Left ventricle myocardium inferior (tissue), 1 donor: ENCODE measurements around the gene IL34. TPM values are rescaled to one million over a fixed set of nuclear protein-coding genes. Genes with fewer than 3 reads are reported as not detected.

Experiments used
- DNase-seq: peaks from one replicate; pipeline ENCODE4 v3.0.0-alpha.2; 2020
- H3K27ac ChIP-seq: fragments of 200-600 bp; replicated peaks from 2 replicates; pipeline ENCODE4 v1.8.0; 2021
- H3K27me3 ChIP-seq: fragments of 200-600 bp; 2 replicates; pipeline ENCODE4 v1.8.0; 2021; ENCODE audit warnings: low read depth
- H3K36me3 ChIP-seq: fragments of 200-600 bp; 2 replicates; pipeline ENCODE4 v1.8.0; 2021
- H3K4me1 ChIP-seq: fragments of 200-600 bp; 2 replicates; pipeline ENCODE4 v1.8.0; 2021
- H3K4me3 ChIP-seq: fragments of 200-600 bp; 2 replicates; pipeline ENCODE4 v1.8.0; 2021; ENCODE audit warnings: mild to moderate bottlenecking, moderate library complexity
- H3K9me3 ChIP-seq: fragments of 200-600 bp; replicated peaks from 2 replicates; pipeline ENCODE4 v1.8.0; 2021
- CTCF ChIP-seq: fragments of 200-600 bp; IDR thresholded peaks from 2 replicates; pipeline ENCODE4 v1.8.0; 2021; ENCODE audit warnings: antibody characterized with exemption, mild to moderate bottlenecking, borderline replicate concordance
- intact Hi-C: fragments of 100-400 bp; cut with micrococcal nuclease; formaldehyde crosslinking; loops from one replicate; pipeline ENCODE4 v1.11.0; 2022
- total RNA-seq: library from RNA; stranded (reverse); fragmentation: NEBNext Ultra II Directional; extraction: Animal tissue kit (Norgen Biotek cat#: 25700); gene quantifications from one replicate; pipeline ENCODE4 v1.2.1, GENCODE V29; 2021
- donor health status: DM: no; HTN: yes; CAD: no; lungs with severe emphysema.

Gene IL34
- total RNA-seq, 1 donor from 2014 or later: 2.1 TPM

GRCh38 chr16:70685061-70685937 is 38.9 kb downstream of the IL34 start:
- intact Hi-C loops: loop anchor here (10.0 kb wide), 1 partner anchor 60 kb away; no protein-coding TSS in a partner anchor
- peak overlapping the region; percentile 93 for H3K27ac ChIP-seq
- DNase-seq: no peak
- H3K36me3 ChIP-seq: no peaks in the 10 kb centered on the region
- H3K4me1 ChIP-seq: peaks cover 96% of the 10 kb centered on the region
- H3K4me3 ChIP-seq: peak overlapping the region; percentile 87
- H3K9me3 ChIP-seq: no peaks in the 10 kb centered on the region
- no peak for TF ChIP-seq CTCF
- H3K27me3 ChIP-seq: no peaks in the 10 kb centered on the region

DNA sequence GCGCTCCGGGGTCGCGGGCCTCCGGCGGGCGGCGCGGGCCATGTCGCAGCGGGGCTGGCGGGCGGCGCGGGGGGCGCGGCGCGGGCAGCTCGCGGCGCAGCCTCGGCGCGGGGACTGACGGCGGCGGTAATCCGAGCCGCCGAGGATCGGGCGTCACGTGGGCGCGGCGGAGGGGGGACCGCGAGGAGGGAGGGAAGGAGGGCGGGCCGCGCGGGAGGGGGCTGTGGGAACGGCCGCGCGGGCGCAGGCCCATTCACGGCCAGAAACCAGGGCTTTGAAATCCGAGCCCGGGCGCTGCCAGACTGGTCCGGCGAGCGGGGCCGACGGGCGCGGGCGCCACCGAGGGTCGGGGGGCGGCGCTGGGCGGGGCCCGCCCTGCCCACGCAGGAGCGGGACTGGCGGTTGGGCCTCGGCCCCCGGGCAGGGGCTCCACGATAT is 39.6 kb downstream of the IL34 start, which contains the start of gene MTSS2:
Gene MTSS2, minus strand, starts transcription at position 116 of the 438 bp plus-strand sequence. CDS start 262 bp downstream, outside the sequence.
- H3K4me3 ChIP-seq: peak within 1 kb of the TSS; percentile 87
- no peaks in the 10 kb centered on the region for H3K36me3 ChIP-seq
- no peaks in the 10 kb centered on the region for H3K27me3 ChIP-seq
- no peak for TF ChIP-seq CTCF
- intact Hi-C loops: loop anchor here (10.0 kb wide), 1 partner anchor 59 kb away; no protein-coding TSS in a partner anchor
- H3K4me1 ChIP-seq: peaks cover 96% of the 10 kb centered on the region
- peak within 1 kb of the TSS; percentile 93 for H3K27ac ChIP-seq
- DNase-seq: peak; percentile 87
- no peaks in the 10 kb centered on the region for H3K9me3 ChIP-seq

- Histone ChIP-seq H3K27ac (peak overlapping the region; percentile 93), H3K9me3 (no peaks in the 10 kb centered on the region), H3K36me3 (no peaks in the 10 kb centered on the region), H3K4me3 (peak overlapping the region; percentile 87), H3K4me1 (peaks cover 96% of the 10 kb centered on the region), H3K27me3 (no peaks in the 10 kb centered on the region)
- intact Hi-C loops: loop anchor here (10.0 kb wide), 1 partner anchor 58 kb away; no protein-coding TSS in a partner anchor
- TF ChIP-seq CTCF: no peak
- no peak for DNase-seq
These were observed 40.2 kb downstream of the IL34 start for GRCh38 chr16:70686376-70687101.

GRCh38 chr16:70687102-70687511 is 40.7 kb downstream of the IL34 start:
- H3K27ac ChIP-seq: peak overlapping the region; percentile 93
- no peak for TF ChIP-seq CTCF
- no peaks in the 10 kb centered on the region for H3K27me3 ChIP-seq
- no peaks in the 10 kb centered on the region for H3K9me3 ChIP-seq
- H3K4me3 ChIP-seq: no peak overlapping the region
- H3K4me1 ChIP-seq: peaks cover 96% of the 10 kb centered on the region
- no peaks in the 10 kb centered on the region for H3K36me3 ChIP-seq
- intact Hi-C loops: loop anchor here (10.0 kb wide), 1 partner anchor 58 kb away; no protein-coding TSS in a partner anchor
- no peak for DNase-seq

GRCh38 chr16:70687671-70688245 is 41.4 kb downstream of the IL34 start:
- no peaks in the 10 kb centered on the region for H3K9me3 ChIP-seq
- peak overlapping the region; percentile 93 for H3K27ac ChIP-seq
- H3K36me3 ChIP-seq: no peaks in the 10 kb centered on the region
- DNase-seq: no peak
- no peaks in the 10 kb centered on the region for H3K27me3 ChIP-seq
- peak overlapping the region; percentile 2 for H3K4me3 ChIP-seq
- H3K4me1 ChIP-seq: peaks cover 96% of the 10 kb centered on the region
- no peak for TF ChIP-seq CTCF
- intact Hi-C loops: loop anchor here (10.0 kb wide), 1 partner anchor 57 kb away; no protein-coding TSS in a partner anchor
